ENCODE results near the gene COL4A2.

Gene COL4A2

GRCh38 chr13:110259651-110260050 lies 47.4 kb upstream of the COL4A2 start:
- H3K4me1 ChIP-seq (ENCODE audit: insufficient read depth, low read length, severe bottlenecking) = no peaks in the 10 kb centered on the region
- no peaks in the 10 kb centered on the region for H3F3A ChIP-seq (ENCODE audit: insufficient read depth, low read length)
- no peak overlapping the region for H3K27ac ChIP-seq (ENCODE audit: low read depth, low read length, poor library complexity, severe bottlenecking)
- H3K4me2 ChIP-seq (ENCODE audit: low read length) = no peak overlapping the region
- no peaks in the 10 kb centered on the region for H4K20me1 ChIP-seq (ENCODE audit: insufficient read depth, low read length)
- H3K9ac ChIP-seq (ENCODE audit: low read length) = no peak overlapping the region
- no peaks in the 10 kb centered on the region for H3K9me3 ChIP-seq (ENCODE audit: low read length)
- TF ChIP-seq EZH2 (IDR thresholded peaks at IDR 0.05; ENCODE audit: borderline replicate concordance, low read length) (no peak), CTCF (IDR thresholded peaks at IDR 0.05; ENCODE audit: low read length) (no peak)
- no peaks in the 10 kb centered on the region for H3K79me2 ChIP-seq (ENCODE audit: insufficient read depth, low read length)
- H2AFZ ChIP-seq (ENCODE audit: low read length) = no peak overlapping the region
- no peak overlapping the region for H3K4me3 ChIP-seq (ENCODE audit: low read depth, low read length, poor library complexity, severe bottlenecking)
- H3K36me3 ChIP-seq (ENCODE audit: insufficient read depth, low read length) = no peaks in the 10 kb centered on the region
- H3K27me3 ChIP-seq (ENCODE audit: insufficient read depth, low read length) = no peaks in the 10 kb centered on the region
- no peaks in the 10 kb centered on the region for H3K9me2 ChIP-seq (ENCODE audit: low read depth, low read length)

- H4K20me1 ChIP-seq (ENCODE audit: insufficient read depth, low read length) = no peaks in the 10 kb centered on the region
- no peaks in the 10 kb centered on the region for H3K9me2 ChIP-seq (ENCODE audit: low read depth, low read length)
- no peak overlapping the region for H3K4me2 ChIP-seq (ENCODE audit: low read length)
- H3K36me3 ChIP-seq (ENCODE audit: insufficient read depth, low read length) = no peaks in the 10 kb centered on the region
- H3K4me1 ChIP-seq (ENCODE audit: insufficient read depth, low read length, severe bottlenecking) = no peaks in the 10 kb centered on the region
- TF ChIP-seq EZH2 (IDR thresholded peaks at IDR 0.05; ENCODE audit: borderline replicate concordance, low read length) = no peak
- H3K27ac ChIP-seq (ENCODE audit: low read depth, low read length, poor library complexity, severe bottlenecking) = no peak overlapping the region
- H2AFZ ChIP-seq (ENCODE audit: low read length) = no peak overlapping the region
- H3K9me3 ChIP-seq (ENCODE audit: low read length) = no peaks in the 10 kb centered on the region
- H3F3A ChIP-seq (ENCODE audit: insufficient read depth, low read length) = no peaks in the 10 kb centered on the region
- no peaks in the 10 kb centered on the region for H3K79me2 ChIP-seq (ENCODE audit: insufficient read depth, low read length)
- no peaks in the 10 kb centered on the region for H3K27me3 ChIP-seq (ENCODE audit: insufficient read depth, low read length)
- H3K4me3 ChIP-seq (ENCODE audit: low read depth, low read length, poor library complexity, severe bottlenecking) = no peak overlapping the region
- no peak overlapping the region for H3K9ac ChIP-seq (ENCODE audit: low read length)
Observed at GRCh38 chr13:110261166-110262081, 45.7 kb upstream of the COL4A2 start.

GRCh38 chr13:110262082-110262436 lies 45.0 kb upstream of the COL4A2 start:
- H3K79me2 ChIP-seq (ENCODE audit: insufficient read depth, low read length) = no peaks in the 10 kb centered on the region
- H3K4me2 ChIP-seq (ENCODE audit: low read length) = no peak overlapping the region
- H3K36me3 ChIP-seq (ENCODE audit: insufficient read depth, low read length) = no peaks in the 10 kb centered on the region
- TF ChIP-seq CTCF (IDR thresholded peaks at IDR 0.05; ENCODE audit: low read length) = no peak
- no peak for TF ChIP-seq EZH2 (IDR thresholded peaks at IDR 0.05; ENCODE audit: borderline replicate concordance, low read length)
- H3K9ac ChIP-seq (ENCODE audit: low read length) = no peak overlapping the region
- H3F3A ChIP-seq (ENCODE audit: insufficient read depth, low read length) = no peaks in the 10 kb centered on the region
- no peaks in the 10 kb centered on the region for H3K9me3 ChIP-seq (ENCODE audit: low read length)
- H3K9me2 ChIP-seq (ENCODE audit: low read depth, low read length) = no peaks in the 10 kb centered on the region
- H3K4me3 ChIP-seq (ENCODE audit: low read depth, low read length, poor library complexity, severe bottlenecking) = no peak overlapping the region
- no peaks in the 10 kb centered on the region for H3K27me3 ChIP-seq (ENCODE audit: insufficient read depth, low read length)
- no peaks in the 10 kb centered on the region for H3K4me1 ChIP-seq (ENCODE audit: insufficient read depth, low read length, severe bottlenecking)
- no peak overlapping the region for H2AFZ ChIP-seq (ENCODE audit: low read length)
- no peak overlapping the region for H3K27ac ChIP-seq (ENCODE audit: low read depth, low read length, poor library complexity, severe bottlenecking)
- no peaks in the 10 kb centered on the region for H4K20me1 ChIP-seq (ENCODE audit: insufficient read depth, low read length)
